Naive thymus-derived CD4-positive, alpha-beta T cell (primary cell): ENCODE measurements around the gene DEF6. TPM values are rescaled to one million over a fixed set of nuclear protein-coding genes. Genes with fewer than 3 reads are reported as not detected.
A peak's percentile ranks its signal among the peaks of the same experiment; 100 is the strongest.

ENCODE experiments used
- ATAC-seq: fragments of 150-1000 bp; cut with Tn5 transposase; 2 replicates; pipeline ENCODE4 v1.10.0; 2021; ENCODE audit warnings: mild to moderate bottlenecking, moderate library complexity
- CTCF ChIA-PET: fragments of 350-600 bp; sonication (Branson Sonifier 250); formaldehyde crosslinking; loops from one replicate; lab custom pipeline; 2021; ENCODE audit warnings: antibody characterized with exemption; lab: Charles Lee
- POLR2A ChIA-PET: fragments of 350-600 bp; sonication (Branson Sonifier 250); formaldehyde crosslinking; loops from one replicate; lab custom pipeline; 2021; ENCODE audit warnings: antibody characterized with exemption, inconsistent platforms; lab: Charles Lee
- DNase-seq, 9 donors: peaks; one replicate each; pipeline versions ENCODE4 v3.0.0 to v3.0.0-alpha.2; 2020 to 2022; ENCODE audit warnings: mixed read lengths in 1 of 9
- H3K27ac ChIP-seq: one replicate; pipeline ENCODE4 v1.7.0; 2013; ENCODE audit warnings: mild to moderate bottlenecking, low read depth, low read length, moderate library complexity
- H3K27me3 ChIP-seq, 2 donors: one replicate each; pipeline ENCODE4 v1.7.0; 2013; ENCODE audit warnings: low read length in 2 of 2, mild to moderate bottlenecking in 2 of 2, moderate library complexity in 2 of 2; ENCODE audit not compliant: control insufficient read depth in 2 of 2, insufficient read depth in 2 of 2
- H3K36me3 ChIP-seq, 3 experiments: 1 replicate in 2 of 3; 2 replicates in 1 of 3; pipeline ENCODE4 v1.7.0; 2013; ENCODE audit warnings: low read length in 3 of 3, mild to moderate bottlenecking in 3 of 3, moderate library complexity in 1 of 3; ENCODE audit not compliant: insufficient read depth in 3 of 3, control insufficient read depth in 2 of 3
- H3K4me1 ChIP-seq, 2 donors: one replicate each; pipeline ENCODE4 v1.7.0; 2013; ENCODE audit warnings: low read length in 2 of 2, mild to moderate bottlenecking in 2 of 2, moderate library complexity in 1 of 2; ENCODE audit not compliant: control insufficient read depth in 2 of 2, insufficient read depth in 2 of 2
- H3K4me3 ChIP-seq: 2 replicates; pipeline ENCODE4 v1.7.0; 2013; ENCODE audit warnings: mild to moderate bottlenecking, low read length
- H3K9me3 ChIP-seq, 3 experiments: 1 replicate in 2 of 3; 2 replicates in 1 of 3; pipeline ENCODE4 v1.7.0; 2013; ENCODE audit warnings: low read length in 3 of 3; ENCODE audit not compliant: control insufficient read depth in 2 of 3
- H3K27ac Mint-ChIP-seq, 9 donors: one replicate each; pipeline ENCODE4 v1.8.0; 2020 to 2022; ENCODE audit warnings: mixed read lengths in 9 of 9, mild to moderate bottlenecking in 8 of 9, moderate library complexity in 5 of 9, inconsistent platforms in 2 of 9
- H3K27me3 Mint-ChIP-seq, 5 donors: one replicate each; pipeline ENCODE4 v1.8.0; 2021 to 2022; ENCODE audit warnings: mixed read lengths in 5 of 5, mild to moderate bottlenecking in 1 of 5
- H3K36me3 Mint-ChIP-seq, 5 donors: one replicate each; pipeline ENCODE4 v1.8.0; 2020 to 2022; ENCODE audit warnings: mixed read lengths in 5 of 5, mild to moderate bottlenecking in 3 of 5, inconsistent platforms in 1 of 5
- H3K4me1 Mint-ChIP-seq, 7 donors: one replicate each; pipeline ENCODE4 v1.8.0; 2020 to 2022; ENCODE audit warnings: mixed read lengths in 7 of 7, mild to moderate bottlenecking in 3 of 7, inconsistent platforms in 1 of 7
- H3K4me3 Mint-ChIP-seq, 10 donors: one replicate each; pipeline ENCODE4 v1.8.0; 2020 to 2022; ENCODE audit warnings: mild to moderate bottlenecking in 10 of 10, mixed read lengths in 10 of 10, moderate library complexity in 6 of 10, inconsistent platforms in 2 of 10
- H3K9me3 Mint-ChIP-seq, 11 donors: one replicate each; pipeline ENCODE4 v1.8.0; 2020 to 2022; ENCODE audit warnings: mixed read lengths in 11 of 11, mild to moderate bottlenecking in 4 of 11, inconsistent platforms in 1 of 11, moderate library complexity in 1 of 11
- intact Hi-C, 2 donors: fragments of 100-400 bp; cut with micrococcal nuclease; formaldehyde crosslinking; loops; one replicate each; pipeline ENCODE4 v1.15.1; 2023
- polyA plus RNA-seq, 2 donors: library from polyadenylated mRNA; unstranded; fragments of 300-500 nt; fragmentation: Illumina TruSeq; gene quantifications; one replicate each; pipeline ENCODE4 v1.2.3, GENCODE V29; 2021
- total RNA-seq, 6 experiments: library from RNA in 5 of 6; stranded (reverse) in 5 of 6; gene quantifications; 1 replicate in 5 of 6; 2 replicates in 1 of 6; pipeline ENCODE4 v1.2.3 and lab custom pipeline; 2021 to 2026

Gene DEF6
- total and polyA plus RNA-seq, 7 experiments from 2014 or later = 113 to 250 (median 225) TPM

DNA sequence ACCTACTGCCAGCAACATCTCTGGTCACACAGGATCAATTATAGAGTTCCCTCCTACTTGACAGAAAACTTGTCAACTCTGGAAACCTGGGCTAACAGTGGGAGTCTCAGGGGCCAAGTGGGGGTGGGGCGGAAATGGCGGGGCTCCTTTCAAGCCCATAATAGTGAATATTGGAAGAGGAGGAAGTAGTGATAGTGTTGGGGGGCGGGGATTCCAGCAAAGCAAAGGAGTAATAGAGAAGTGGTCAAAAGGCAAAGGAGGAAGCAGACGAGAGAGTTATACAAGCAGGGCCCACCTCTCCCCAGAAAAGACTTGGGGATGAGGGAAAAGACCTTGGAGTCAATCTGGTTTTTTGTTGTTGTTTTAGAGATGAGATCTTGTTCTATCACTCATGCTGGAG is 2.1 kb downstream of the DEF6 start:
- no peaks in the 10 kb centered on the region for H3K27me3 ChIP-seq
- H3K36me3 Mint-ChIP-seq = peaks cover 6 to 48% (median 26%) of the 10 kb centered on the region in 5 donors
- ChIA-PET POLR2A (interaction anchor here (0.6 to 9.6 kb wide), 6 partner anchors 11 to 152 kb away, joined by 4 to 318 read pairs (median 10); partner anchors contain the start of gene FANCE), CTCF (interaction anchor here (0.6 to 12.9 kb wide), 7 partner anchors 13 to 169 kb away, joined by 3 to 346 read pairs (median 13); partner anchors contain the start of genes FANCE and RPL10A)
- DNase-seq (peak in 2 of 9 donors; percentile 19 to 28), ATAC-seq (no peak)
- peak overlapping the region; percentile 91 for H3K27ac ChIP-seq
- peaks cover 43 to 65% (median 57%) of the 10 kb centered on the region in 7 donors for H3K4me1 Mint-ChIP-seq
- peak overlapping the region; percentile 84 to 100 (median 90) for H3K4me3 Mint-ChIP-seq
- peaks cover 48 to 61% of the 10 kb centered on the region in 2 donors for H3K4me1 ChIP-seq
- peaks cover 0 to 34% (median 0%) of the 10 kb centered on the region in 3 experiments for H3K36me3 ChIP-seq
- H3K27me3 Mint-ChIP-seq = no peaks in the 10 kb centered on the region
- peak overlapping the region; percentile 81 to 100 (median 98) for H3K27ac Mint-ChIP-seq
- no peaks in the 10 kb centered on the region for H3K9me3 ChIP-seq
- intact Hi-C loops = loop anchor here in 1 of 2 donors (2.0 kb wide), 1 partner anchor 13 kb away; no protein-coding TSS in a partner anchor
- no peaks in the 10 kb centered on the region for H3K9me3 Mint-ChIP-seq
- H3K4me3 ChIP-seq = peak overlapping the region; percentile 95

DNA sequence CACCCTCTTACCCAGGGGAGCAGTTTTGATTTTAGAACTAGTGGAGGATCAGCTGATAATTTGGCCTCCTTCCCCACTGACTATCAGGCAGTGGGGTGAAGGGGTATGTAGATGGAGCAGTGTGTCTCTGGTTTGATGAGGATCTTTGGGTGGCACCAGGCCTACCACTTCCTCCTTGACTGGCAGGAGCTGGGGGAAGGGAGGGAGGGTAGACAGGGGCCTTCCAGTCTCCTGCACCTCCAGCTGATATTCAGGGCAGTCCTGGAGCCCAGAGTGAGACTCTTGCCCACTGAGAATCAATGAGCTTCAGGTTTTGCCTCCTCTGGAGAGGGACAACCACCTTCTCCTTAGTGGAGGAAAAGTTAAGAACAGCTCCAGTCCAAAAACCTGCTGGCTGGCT is 3.2 kb downstream of the DEF6 start:
- ChIA-PET POLR2A (interaction anchor here (0.6 to 9.6 kb wide), 11 partner anchors 10 to 1513 kb away, joined by 3 to 318 read pairs (median 4); partner anchors contain the start of genes FANCE, PPARD, RPL10A and TEAD3), CTCF (interaction anchor here (1.0 to 12.9 kb wide), 7 partner anchors 12 to 168 kb away, joined by 4 to 346 read pairs (median 13); partner anchors contain the start of genes FANCE, PPARD and RPL10A)
- DNase-seq (peak in 7 of 9 donors; percentile 53 to 68 (median 59)), ATAC-seq (peak; percentile 43)
- Mint-ChIP-seq H3K4me1 (peaks cover 45 to 69% (median 61%) of the 10 kb centered on the region in 7 donors), H3K27me3 (no peaks in the 10 kb centered on the region), H3K36me3 (peaks cover 6 to 48% (median 23%) of the 10 kb centered on the region in 5 donors), H3K4me3 (peak overlapping the region; percentile 84 to 100 (median 90)), H3K9me3 (no peaks in the 10 kb centered on the region), H3K27ac (peak overlapping the region; percentile 81 to 100 (median 98))
- intact Hi-C loops = no loop called here
- H3K27me3 ChIP-seq = no peaks in the 10 kb centered on the region
- peak overlapping the region; percentile 91 for H3K27ac ChIP-seq
- H3K4me3 ChIP-seq = peak overlapping the region; percentile 95
- peaks cover 0 to 22% (median 0%) of the 10 kb centered on the region in 3 experiments for H3K36me3 ChIP-seq
- no peaks in the 10 kb centered on the region for H3K9me3 ChIP-seq
- H3K4me1 ChIP-seq = peaks cover 53 to 65% of the 10 kb centered on the region in 2 donors

DNA sequence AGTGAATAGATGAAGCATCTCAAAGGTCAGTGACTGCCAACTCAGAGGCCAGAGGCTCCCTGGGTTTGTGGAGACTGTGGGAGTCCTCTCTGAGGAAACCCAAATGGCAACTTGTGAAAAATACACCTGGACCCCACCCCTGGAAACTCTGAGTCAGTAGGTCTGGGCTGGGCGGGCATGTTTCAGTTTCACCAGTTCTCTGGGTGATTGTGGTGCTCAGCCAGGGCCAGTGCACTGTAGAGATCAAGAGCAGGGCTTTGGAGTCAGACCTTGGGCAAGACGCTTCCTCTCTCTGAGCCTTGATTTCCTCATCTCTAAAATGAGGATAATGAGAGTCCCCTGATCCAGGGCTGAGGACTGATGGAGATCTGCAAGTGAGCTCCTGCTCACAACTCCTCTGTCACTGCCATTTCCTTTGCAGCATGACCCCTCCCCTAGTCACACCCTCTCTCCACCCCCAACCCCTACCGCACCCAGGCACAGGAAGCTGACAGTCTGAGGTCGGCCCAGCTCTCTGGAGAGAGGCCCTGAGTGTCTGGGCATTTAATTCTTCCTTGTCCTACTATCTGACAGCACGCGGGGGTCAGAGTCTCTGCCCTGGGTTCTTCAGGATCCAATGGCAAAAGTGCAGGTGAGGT is 5.1 kb downstream of the DEF6 start:
- peaks cover 6 to 56% (median 30%) of the 10 kb centered on the region in 5 donors for H3K36me3 Mint-ChIP-seq
- H3K9me3 ChIP-seq = no peaks in the 10 kb centered on the region
- H3K36me3 ChIP-seq = peaks cover 0 to 24% (median 2%) of the 10 kb centered on the region in 3 experiments
- peaks cover 51 to 66% of the 10 kb centered on the region in 2 donors for H3K4me1 ChIP-seq
- intact Hi-C loops = loop anchor here (1.0 to 2.0 kb wide), 6 partner anchors 9 to 386 kb away; partner anchors contain the start of genes ZNF76 (in 2 of the 2), FKBP5 (in 1 of the 2) and RPL10A (in 1 of the 2)
- peaks cover 56 to 81% (median 70%) of the 10 kb centered on the region in 7 donors for H3K4me1 Mint-ChIP-seq
- POLR2A ChIA-PET = interaction anchor here (0.7 to 13.7 kb wide), 11 partner anchors 9 to 301 kb away, joined by 3 to 250 read pairs (median 4); partner anchors contain the start of genes FANCE and RPL10A
- ATAC-seq (peak; percentile 95), DNase-seq (peak; percentile 52 to 90 (median 85))
- H3K27me3 ChIP-seq = no peaks in the 10 kb centered on the region
- H3K27ac ChIP-seq = peak overlapping the region; percentile 91
- peak overlapping the region; percentile 91 to 100 (median 98) for H3K27ac Mint-ChIP-seq
- no peaks in the 10 kb centered on the region for H3K9me3 Mint-ChIP-seq
- peak overlapping the region; percentile 67 for H3K4me3 ChIP-seq
- H3K27me3 Mint-ChIP-seq = no peaks in the 10 kb centered on the region
- CTCF ChIA-PET = interaction anchor here (0.7 to 2.2 kb wide), 12 partner anchors 9 to 165 kb away, joined by 3 to 11 read pairs (median 4); partner anchors contain the start of gene RPL10A
- H3K4me3 Mint-ChIP-seq = peak overlapping the region; percentile 84 to 100 (median 92)

DNA sequence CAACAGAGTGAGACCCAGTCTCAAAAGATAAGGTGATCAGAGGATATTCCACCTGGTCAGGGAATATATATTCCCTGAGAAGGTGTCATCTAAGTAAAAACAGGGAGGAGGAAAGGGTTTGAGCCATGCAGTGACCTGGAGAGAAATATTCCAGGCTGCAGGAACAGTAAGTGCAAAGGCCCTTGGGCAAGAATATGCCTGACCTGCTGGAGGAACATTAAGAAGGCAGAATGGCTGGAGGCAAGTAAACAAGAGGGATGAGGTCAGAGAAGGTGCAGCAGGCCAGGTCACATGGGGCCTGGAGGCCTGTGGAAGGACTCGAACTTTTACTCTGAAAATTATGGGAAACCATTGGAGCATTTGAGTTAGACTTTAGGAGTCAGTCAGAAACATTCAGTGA is 6.7 kb downstream of the DEF6 start:
- DNase-seq = no peak
- intact Hi-C loops = no loop called here
- CTCF ChIA-PET = interaction anchor here (0.7 to 2.7 kb wide), 5 partner anchors 12 to 988 kb away, joined by 3 to 20 read pairs (median 5); no protein-coding TSS in a partner anchor
- Mint-ChIP-seq H3K4me1 (peaks cover 59 to 91% (median 77%) of the 10 kb centered on the region in 7 donors), H3K27me3 (no peaks in the 10 kb centered on the region), H3K27ac (peak overlapping the region; percentile 91 to 100 (median 98)), H3K36me3 (peaks cover 6 to 56% (median 39%) of the 10 kb centered on the region in 5 donors), H3K4me3 (peak overlapping the region; percentile 84 to 100 (median 92)), H3K9me3 (no peaks in the 10 kb centered on the region)
- Histone ChIP-seq H3K36me3 (peaks cover 0 to 22% (median 3%) of the 10 kb centered on the region in 3 experiments), H3K4me3 (peak overlapping the region; percentile 67), H3K27ac (peak overlapping the region; percentile 91), H3K27me3 (no peaks in the 10 kb centered on the region), H3K4me1 (peaks cover 63 to 68% of the 10 kb centered on the region in 2 donors), H3K9me3 (no peaks in the 10 kb centered on the region)
- POLR2A ChIA-PET = interaction anchor here (0.8 to 13.7 kb wide), 6 partner anchors 7 to 723 kb away, joined by 3 to 250 read pairs (median 16); partner anchors contain the start of genes FANCE, MAPK14 and RPL10A
- no peak for ATAC-seq

DNA sequence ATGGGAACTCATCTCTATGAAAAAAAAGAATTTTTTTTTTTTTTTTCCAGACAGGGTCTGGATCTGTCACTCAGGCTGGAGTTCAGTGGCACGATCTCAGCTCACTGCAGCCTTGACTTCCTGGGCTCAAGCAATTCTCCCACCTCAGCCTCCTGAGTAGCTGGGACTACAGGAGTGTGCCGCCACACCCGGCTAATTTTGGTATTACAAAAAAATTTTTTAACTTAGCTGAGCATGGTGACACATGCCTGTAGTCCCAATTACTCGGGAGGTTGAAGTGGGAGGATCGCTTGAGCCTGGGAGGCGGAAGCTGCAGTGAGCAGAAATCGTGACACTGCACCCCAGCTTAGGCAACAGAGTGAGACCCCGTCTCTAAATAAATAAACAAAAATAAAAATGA is 7.5 kb downstream of the DEF6 start:
- ATAC-seq (no peak), DNase-seq (peak in 3 of 9 donors; percentile 24 to 30 (median 24))
- H3K27ac Mint-ChIP-seq = peak overlapping the region in 5 of 9 donors; percentile 76 to 99 (median 93)
- H3K9me3 ChIP-seq = no peaks in the 10 kb centered on the region
- no peaks in the 10 kb centered on the region for H3K9me3 Mint-ChIP-seq
- H3K27me3 ChIP-seq = no peaks in the 10 kb centered on the region
- peak overlapping the region; percentile 91 for H3K27ac ChIP-seq
- H3K4me1 ChIP-seq = peaks cover 68 to 70% of the 10 kb centered on the region in 2 donors
- ChIA-PET CTCF (interaction anchor here (0.7 to 2.7 kb wide), 2 partner anchors 23 to 66 kb away, joined by 5 to 20 read pairs; no protein-coding TSS in a partner anchor), POLR2A (interaction anchor here (0.9 to 13.7 kb wide), 4 partner anchors 10 to 723 kb away, joined by 3 to 250 read pairs (median 20); partner anchors contain the start of genes MAPK14 and RPL10A)
- H3K27me3 Mint-ChIP-seq = no peaks in the 10 kb centered on the region
- H3K4me1 Mint-ChIP-seq = peaks cover 59 to 91% (median 77%) of the 10 kb centered on the region in 7 donors
- intact Hi-C loops = no loop called here
- H3K4me3 Mint-ChIP-seq = peak overlapping the region in 7 of 10 donors; percentile 25 to 100 (median 56)
- peaks cover 0 to 30% (median 3%) of the 10 kb centered on the region in 3 experiments for H3K36me3 ChIP-seq
- no peak overlapping the region for H3K4me3 ChIP-seq
- H3K36me3 Mint-ChIP-seq = peaks cover 8 to 57% (median 41%) of the 10 kb centered on the region in 5 donors
